Upper lobe of left lung (tissue), 6 donors: Measurements from ENCODE around the gene SERP2. TPM values are rescaled to one million over a fixed set of nuclear protein-coding genes. Genes with fewer than 3 reads are reported as not detected.

Experiments used
- ATAC-seq, 2 donors: fragments of 200-7000 bp; cut with Tn5 transposase; one replicate each; pipeline ENCODE4 v1.9.1; 2022; ENCODE audit warnings: mild to moderate bottlenecking in 2 of 2, moderate library complexity in 2 of 2; ENCODE audit not compliant: low FRiP score in 2 of 2
- DNase-seq, 2 donors: peaks; one replicate each; pipeline ENCODE4 v3.0.0-alpha.2; 2019 to 2020
- H3K27ac ChIP-seq, 4 donors: fragments of 200-600 bp; sonication (generic); one replicate each; pipeline ENCODE4 v1.5.1; 2016 to 2019
- H3K27me3 ChIP-seq, 4 donors: fragments of 200-600 bp; sonication (generic); one replicate each; pipeline ENCODE4 v1.5.1; 2017 to 2019
- H3K36me3 ChIP-seq, 4 donors: fragments of 200-600 bp; sonication (generic); one replicate each; pipeline ENCODE4 v1.5.1; 2016 to 2019
- H3K4me1 ChIP-seq, 4 donors: fragments of 200-600 bp; sonication (generic); one replicate each; pipeline ENCODE4 v1.5.1; 2018 to 2019
- H3K4me3 ChIP-seq, 4 donors: fragments of 200-600 bp; sonication (generic); one replicate each; pipeline ENCODE4 v1.5.1; 2017 to 2019; ENCODE audit warnings: mild to moderate bottlenecking in 2 of 4, moderate library complexity in 1 of 4
- H3K9me3 ChIP-seq, 4 donors: fragments of 200-600 bp; sonication (generic); one replicate each; pipeline ENCODE4 v1.5.1; 2018 to 2019
- EP300 ChIP-seq, 4 donors: sonication (generic); formaldehyde crosslinking; IDR thresholded peaks; one replicate each; pipeline ENCODE4 v1.5.1; 2017; ENCODE audit warnings: antibody characterized with exemption in 4 of 4, control low read depth in 2 of 4
- POLR2A ChIP-seq, 4 donors: fragments of 450-650 bp; IDR thresholded peaks; one replicate each; pipeline ENCODE4 v1.5.1; 2016 to 2017; ENCODE audit warnings: antibody characterized with exemption in 4 of 4, mild to moderate bottlenecking in 2 of 4
- POLR2AphosphoS5 ChIP-seq, 2 donors: sonication (generic); formaldehyde crosslinking; IDR thresholded peaks; one replicate each; pipeline ENCODE4 v1.5.1; 2017; ENCODE audit warnings: antibody characterized with exemption in 2 of 2
- WGBS, 2 donors: methylation state at CpG; one replicate each; pipeline ENCODE4 v1.1.5; 2017 to 2018; 5-methylcytosine and 5-hydroxymethylcytosine counted together
- total RNA-seq, 6 donors: library from RNA; depleted of rRNA in 4 of 6; stranded (reverse); fragments of >200 nt in 4 of 6; gene quantifications; one replicate each; pipeline versions ENCODE4 v1.1.0 to v1.2.1, GENCODE V29; 2016 to 2021
- TF ChIP-seq, protein P1 (sequence below), 6 experiments: fragments of 450-650 bp in 4 of 6; fragments of 200-600 bp in 2 of 6; sonication (generic) in 2 of 6; IDR thresholded peaks; one replicate each; pipeline ENCODE4 v1.5.1; 2016 to 2019; ENCODE audit warnings: antibody characterized with exemption in 6 of 6
- donor health status: DM: no; HTN: no; CAD: no; lungs with moderate emphysema.
- donor health status: DM: no; HTN: yes; CAD: no; lungs with severe emphysema.

SERP2 gene
- total RNA-seq, 6 donors from 2014 or later = 0.89 to 27.2 (median 3.8) TPM

- H3K4me3 ChIP-seq = no peak overlapping the region
These were observed 36.0 kb downstream of the SERP2 start for GRCh38 chr13:44409595-44409994.

DNA sequence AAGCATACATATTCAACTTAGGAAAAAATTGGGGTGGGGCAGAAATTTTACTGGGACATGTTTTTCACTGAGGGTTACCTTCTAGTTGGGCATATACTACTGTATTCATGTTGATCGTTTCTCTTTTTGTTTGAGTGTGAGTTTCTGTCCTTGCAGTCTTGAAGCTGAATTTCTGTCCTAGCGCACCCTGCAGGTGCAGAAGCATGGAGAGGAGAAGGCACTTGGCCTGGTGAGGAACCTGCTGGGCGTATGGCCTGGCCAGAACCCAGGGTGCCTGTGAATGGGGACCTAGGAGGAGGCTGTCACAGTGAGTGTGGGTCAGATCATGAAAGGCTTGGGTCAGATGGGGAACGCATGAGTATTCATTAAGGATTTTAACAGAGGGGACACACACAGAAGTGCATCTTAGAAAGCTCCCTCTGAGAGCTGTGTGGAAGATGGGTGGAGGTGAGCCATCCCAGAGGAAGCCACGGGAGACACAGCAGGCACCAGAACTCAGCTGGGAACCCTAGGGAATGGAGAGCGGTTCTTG is 36.8 kb downstream of the SERP2 start:
- no peak for DNase-seq
- Histone ChIP-seq H3K27ac (no peak overlapping the region), H3K36me3 (no peaks in the 10 kb centered on the region), H3K4me3 (no peak overlapping the region), H3K4me1 (peaks cover 0 to 11% (median 7%) of the 10 kb centered on the region in 4 donors), H3K9me3 (no peaks in the 10 kb centered on the region), H3K27me3 (no peaks in the 10 kb centered on the region)
- 87 to 93% methylated on average over 5 to 6 of the region's 6 CpGs for WGBS, 2 donors
- no peak for ATAC-seq
- TF ChIP-seq POLR2A (IDR thresholded peaks at IDR 0.05) = no peak
- TF ChIP-seq, protein P1, sequence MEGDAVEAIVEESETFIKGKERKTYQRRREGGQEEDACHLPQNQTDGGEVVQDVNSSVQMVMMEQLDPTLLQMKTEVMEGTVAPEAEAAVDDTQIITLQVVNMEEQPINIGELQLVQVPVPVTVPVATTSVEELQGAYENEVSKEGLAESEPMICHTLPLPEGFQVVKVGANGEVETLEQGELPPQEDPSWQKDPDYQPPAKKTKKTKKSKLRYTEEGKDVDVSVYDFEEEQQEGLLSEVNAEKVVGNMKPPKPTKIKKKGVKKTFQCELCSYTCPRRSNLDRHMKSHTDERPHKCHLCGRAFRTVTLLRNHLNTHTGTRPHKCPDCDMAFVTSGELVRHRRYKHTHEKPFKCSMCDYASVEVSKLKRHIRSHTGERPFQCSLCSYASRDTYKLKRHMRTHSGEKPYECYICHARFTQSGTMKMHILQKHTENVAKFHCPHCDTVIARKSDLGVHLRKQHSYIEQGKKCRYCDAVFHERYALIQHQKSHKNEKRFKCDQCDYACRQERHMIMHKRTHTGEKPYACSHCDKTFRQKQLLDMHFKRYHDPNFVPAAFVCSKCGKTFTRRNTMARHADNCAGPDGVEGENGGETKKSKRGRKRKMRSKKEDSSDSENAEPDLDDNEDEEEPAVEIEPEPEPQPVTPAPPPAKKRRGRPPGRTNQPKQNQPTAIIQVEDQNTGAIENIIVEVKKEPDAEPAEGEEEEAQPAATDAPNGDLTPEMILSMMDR (IDR thresholded peaks at IDR 0.05) = no peak
- no peak for TF ChIP-seq EP300 (IDR thresholded peaks at IDR 0.05)
- TF ChIP-seq POLR2AphosphoS5 (IDR thresholded peaks at IDR 0.05) = no peak

More at GRCh38 chr13:44409595-44409994, 36.0 kb downstream of the SERP2 start:
- H3K27me3 ChIP-seq = no peaks in the 10 kb centered on the region
- no peak overlapping the region for H3K27ac ChIP-seq
- no peak for ATAC-seq
- TF ChIP-seq EP300 (IDR thresholded peaks at IDR 0.05) = no peak
- no peak for TF ChIP-seq POLR2AphosphoS5 (IDR thresholded peaks at IDR 0.05)
- no peak for TF ChIP-seq POLR2A (IDR thresholded peaks at IDR 0.05)
- TF ChIP-seq, protein P1 (IDR thresholded peaks at IDR 0.05) = no peak
- WGBS, 2 donors = 71 to 91% methylated on average over 4 of the region's 4 CpGs
- H3K36me3 ChIP-seq = no peaks in the 10 kb centered on the region
- peaks cover 0 to 11% (median 7%) of the 10 kb centered on the region in 4 donors for H3K4me1 ChIP-seq
- DNase-seq = no peak
- no peaks in the 10 kb centered on the region for H3K9me3 ChIP-seq

DNA sequence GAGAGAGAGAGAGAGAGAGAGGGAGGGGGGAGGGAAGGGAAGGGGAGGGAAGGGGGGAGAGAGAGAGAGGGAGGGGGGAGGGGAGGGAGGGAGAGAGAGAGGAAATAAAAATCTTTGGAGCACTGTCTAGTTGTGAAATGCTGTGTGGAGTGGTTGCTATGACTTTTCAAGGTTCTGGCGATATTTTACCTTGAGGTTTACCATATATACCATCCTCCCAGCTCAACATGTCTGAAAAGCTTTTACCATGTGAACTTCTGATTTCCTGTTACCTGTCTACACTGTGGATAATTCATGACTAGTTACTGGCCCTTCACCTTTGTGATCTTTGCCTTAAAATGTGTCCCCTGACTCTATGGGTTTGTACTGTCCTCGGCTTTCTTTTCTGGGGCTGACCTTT is 38.2 kb downstream of the SERP2 start:
- H3K36me3 ChIP-seq = no peaks in the 10 kb centered on the region
- H3K27me3 ChIP-seq = no peaks in the 10 kb centered on the region
- no peak overlapping the region for H3K27ac ChIP-seq
- 68 to 76% methylated on average over 2 of the region's 2 CpGs for WGBS, 2 donors
- DNase-seq (no peak), ATAC-seq (no peak)
- peaks cover 0 to 4% (median 1%) of the 10 kb centered on the region in 4 donors for H3K4me1 ChIP-seq
- no peaks in the 10 kb centered on the region for H3K9me3 ChIP-seq
- TF ChIP-seq, protein P1 (IDR thresholded peaks at IDR 0.05) = no peak
- TF ChIP-seq POLR2AphosphoS5 (IDR thresholded peaks at IDR 0.05) (no peak), POLR2A (IDR thresholded peaks at IDR 0.05) (no peak), EP300 (IDR thresholded peaks at IDR 0.05) (no peak)
- no peak overlapping the region for H3K4me3 ChIP-seq

GRCh38 chr13:44412346-44412935 is 38.8 kb downstream of the SERP2 start:
- TF ChIP-seq EP300 (IDR thresholded peaks at IDR 0.05) (no peak), POLR2AphosphoS5 (IDR thresholded peaks at IDR 0.05) (no peak), POLR2A (IDR thresholded peaks at IDR 0.05) (no peak)
- TF ChIP-seq, protein P1 (IDR thresholded peaks at IDR 0.05) = no peak
- H3K4me3 ChIP-seq = no peak overlapping the region
- no peaks in the 10 kb centered on the region for H3K36me3 ChIP-seq
- no peak overlapping the region for H3K27ac ChIP-seq
- 79 to 87% methylated on average over 16 of the region's 16 CpGs for WGBS, 2 donors
- H3K27me3 ChIP-seq = no peaks in the 10 kb centered on the region
- DNase-seq (no peak), ATAC-seq (no peak)
- no peaks in the 10 kb centered on the region for H3K4me1 ChIP-seq
- no peaks in the 10 kb centered on the region for H3K9me3 ChIP-seq

DNA sequence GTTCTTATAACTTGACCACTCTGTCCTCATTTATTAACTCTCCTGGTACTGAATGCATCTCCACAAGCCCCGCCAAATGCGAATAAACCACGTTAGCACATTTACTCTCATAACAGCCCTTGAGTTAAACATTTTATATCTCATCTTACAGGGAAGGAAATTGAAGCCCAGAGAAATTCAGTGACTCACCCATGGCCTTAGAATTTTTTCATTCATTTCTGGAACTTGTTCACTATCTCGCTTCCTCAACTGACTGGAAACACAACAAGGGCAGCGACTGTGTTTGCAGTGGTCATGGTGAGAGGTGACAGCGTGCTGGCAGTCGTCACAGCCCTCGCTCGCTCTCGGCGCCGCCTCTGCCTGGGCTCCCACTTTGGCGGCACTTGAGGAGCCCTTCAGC is 39.5 kb downstream of the SERP2 start:
- Histone ChIP-seq H3K4me3 (no peak overlapping the region), H3K27ac (no peak overlapping the region), H3K9me3 (no peaks in the 10 kb centered on the region), H3K4me1 (no peaks in the 10 kb centered on the region), H3K36me3 (no peaks in the 10 kb centered on the region), H3K27me3 (no peaks in the 10 kb centered on the region)
- WGBS, 2 donors = 84 to 85% methylated on average over 13 of the region's 13 CpGs
- ATAC-seq (no peak), DNase-seq (no peak)
- TF ChIP-seq, protein P1 (IDR thresholded peaks at IDR 0.05) = no peak
- no peak for TF ChIP-seq POLR2AphosphoS5 (IDR thresholded peaks at IDR 0.05)
- TF ChIP-seq POLR2A (IDR thresholded peaks at IDR 0.05) = no peak
- TF ChIP-seq EP300 (IDR thresholded peaks at IDR 0.05) = no peak
